Activated T-cell treated with anti-CD3 and anti-CD28 coated beads, Interleukin-2, amount 50 U/mL, for 1 hour (primary cell): Measurements from ENCODE around the gene RPL41.
"Not testable (repeated sequence)": the region's sequence is repeated elsewhere in the genome, so short reads cannot be mapped to it uniquely, and the experiment has no call there.

Source experiments
- DNase-seq: peaks from one replicate; pipeline ENCODE4 v3.0.0-alpha.2; 2020

The RPL41 gene

DNA sequence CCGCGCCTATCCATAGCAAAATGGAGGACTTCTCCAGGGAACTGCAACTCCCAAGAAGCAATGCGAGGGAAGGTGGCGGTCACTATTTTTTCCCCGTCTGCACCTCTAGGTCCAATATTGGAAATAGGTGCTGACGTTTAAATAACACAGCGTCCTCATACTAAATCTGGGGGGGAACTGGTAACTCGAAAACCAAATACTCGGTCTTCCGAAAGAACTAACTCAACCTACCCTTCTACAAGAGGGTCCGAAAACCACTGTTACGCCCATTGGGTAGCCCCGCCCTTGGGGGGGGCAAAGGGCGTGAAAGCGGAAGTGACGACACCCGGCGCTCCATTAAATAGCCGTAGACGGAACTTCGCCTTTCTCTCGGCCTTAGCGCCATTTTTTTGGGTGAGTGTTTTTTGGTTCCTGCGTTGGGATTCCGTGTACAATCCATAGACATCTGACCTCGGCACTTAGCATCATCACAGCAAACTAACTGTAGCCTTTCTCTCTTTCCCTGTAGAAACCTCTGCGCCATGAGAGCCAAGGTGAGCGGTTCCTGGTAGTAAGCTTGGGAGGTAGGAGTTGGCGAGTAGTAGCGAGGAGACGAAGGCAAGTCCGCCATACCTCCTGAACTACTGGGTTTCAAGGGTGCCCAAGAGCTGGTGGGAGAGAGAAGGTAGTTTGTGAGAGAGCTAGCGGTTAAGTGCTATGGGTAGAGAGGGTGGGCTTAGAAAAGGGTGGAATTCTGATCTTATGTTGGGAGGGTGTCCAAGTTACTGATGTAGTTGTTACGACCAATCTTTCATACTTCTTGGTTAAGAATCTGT lies at the start of gene RPL41:
Gene RPL41 (plus strand): TSS at position 367 of the 815 bp plus-strand sequence.
- peak; percentile 96 for DNase-seq

DNA sequence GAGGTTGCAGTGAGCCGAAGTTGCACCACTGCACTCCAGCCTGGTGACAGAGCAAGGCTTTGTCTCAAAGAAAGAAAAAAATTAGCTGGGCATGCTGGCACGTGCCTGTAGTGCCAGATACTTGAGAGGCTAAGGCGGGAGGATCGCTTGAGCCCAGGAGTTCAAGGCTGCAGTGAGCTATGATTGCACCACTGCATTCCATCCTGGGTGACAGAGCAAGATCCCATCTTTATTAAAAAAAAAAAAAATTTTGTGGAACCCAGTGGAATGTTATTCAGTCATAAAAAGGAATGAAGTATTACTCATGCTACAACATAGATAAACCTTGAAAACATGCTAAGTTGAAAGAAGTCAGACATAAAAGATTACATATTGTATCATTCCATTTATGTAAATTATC lies 44.8 kb upstream of the RPL41 start:
- no peak for DNase-seq

- DNase-seq, result no peak
These were observed 42.0 kb upstream of the RPL41 start for GRCh38 chr12:56074396-56074795.

DNA sequence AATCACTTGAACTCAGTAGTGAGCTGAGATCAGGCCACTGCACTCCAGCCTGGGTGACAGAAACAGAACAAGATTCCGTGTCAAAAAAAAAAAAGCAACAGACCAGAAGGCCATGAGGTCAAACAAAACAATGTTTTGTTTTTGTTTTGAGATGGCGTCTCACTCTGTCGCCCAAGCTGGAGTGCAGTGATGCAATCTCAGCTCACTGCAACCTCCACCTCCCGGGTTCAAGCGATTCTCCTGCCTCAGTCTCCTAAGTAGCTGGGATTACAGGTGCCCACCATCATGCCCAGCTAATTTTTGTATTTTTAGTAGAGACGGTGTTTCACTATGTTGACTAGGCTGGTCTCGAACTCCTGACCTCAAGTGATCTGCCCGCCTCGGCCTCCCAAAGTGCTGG lies 38.5 kb upstream of the RPL41 start:
- DNase-seq, result not testable (repeated sequence)

- DNase-seq, result no peak
These were observed 38.0 kb upstream of the RPL41 start for GRCh38 chr12:56078427-56078826.

- DNase-seq, result peak; percentile 64
These were observed 37.3 kb upstream of the RPL41 start for GRCh38 chr12:56078931-56079722.

DNA sequence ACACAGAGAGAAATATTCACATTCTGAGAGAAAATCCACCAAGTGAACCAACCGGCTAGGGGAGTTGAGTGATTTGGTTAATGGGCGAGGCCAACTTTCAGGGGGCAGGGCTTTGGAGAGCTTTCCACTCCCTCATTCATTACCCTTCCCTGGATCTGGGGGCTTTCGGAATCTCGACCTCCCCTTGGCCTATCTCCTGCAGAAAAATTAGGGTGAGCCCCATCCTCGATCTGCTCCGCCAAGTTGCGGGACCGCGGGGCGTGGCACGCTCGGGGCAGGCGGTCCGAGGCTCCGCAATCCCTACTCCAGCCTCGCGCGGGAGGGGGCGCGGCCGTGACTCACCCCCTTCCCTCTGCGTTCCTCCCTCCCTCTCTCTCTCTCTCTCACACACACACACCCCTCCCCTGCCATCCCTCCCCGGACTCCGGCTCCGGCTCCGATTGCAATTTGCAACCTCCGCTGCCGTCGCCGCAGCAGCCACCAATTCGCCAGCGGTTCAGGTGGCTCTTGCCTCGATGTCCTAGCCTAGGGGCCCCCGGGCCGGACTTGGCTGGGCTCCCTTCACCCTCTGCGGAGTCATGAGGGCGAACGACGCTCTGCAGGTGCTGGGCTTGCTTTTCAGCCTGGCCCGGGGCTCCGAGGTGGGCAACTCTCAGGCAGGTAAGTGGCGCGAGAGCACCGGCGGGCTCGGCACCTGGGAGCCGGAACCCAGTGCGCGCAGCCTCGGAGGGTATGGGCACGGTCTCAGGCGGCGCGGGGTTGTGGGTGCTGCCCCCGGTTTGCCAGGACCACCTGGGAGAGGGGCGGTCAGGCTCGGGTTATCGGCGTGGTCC lies 36.5 kb upstream of the RPL41 start, which contains the start of gene ERBB3:
Gene ERBB3 (plus strand): TSS at position 443 of the 833 bp plus-strand sequence. CDS start 136 bp downstream, at position 579.
- peak; percentile 80 for DNase-seq

DNA sequence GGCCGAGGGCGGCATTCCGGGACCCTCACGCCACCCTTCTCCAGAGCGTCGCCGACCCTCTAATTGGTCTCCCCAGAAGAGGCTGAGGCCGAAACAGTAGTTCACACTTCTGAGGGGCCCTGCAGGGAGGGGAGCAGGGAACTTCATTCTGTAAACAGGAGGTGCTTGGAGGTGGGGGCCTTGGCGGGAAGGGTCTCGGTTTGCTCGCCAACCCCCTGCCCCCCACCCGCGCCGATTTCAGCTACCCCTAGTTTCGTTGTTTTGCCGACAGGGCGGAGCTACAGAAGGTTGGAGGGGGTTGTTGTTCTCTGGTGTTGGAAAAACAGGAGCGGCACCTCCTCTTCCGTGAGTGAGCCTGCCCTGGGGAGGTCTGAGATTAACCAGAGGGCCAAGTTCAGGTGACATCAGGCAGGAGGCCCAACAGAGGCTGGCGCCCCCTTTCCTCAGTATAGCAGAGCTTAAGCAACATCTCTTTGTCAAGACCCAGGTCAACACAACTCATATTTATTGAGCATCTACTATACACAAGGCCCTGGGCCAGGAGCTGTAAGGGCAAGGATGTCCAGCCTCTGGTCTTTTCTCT lies 35.8 kb upstream of the RPL41 start:
- no peak for DNase-seq

DNA sequence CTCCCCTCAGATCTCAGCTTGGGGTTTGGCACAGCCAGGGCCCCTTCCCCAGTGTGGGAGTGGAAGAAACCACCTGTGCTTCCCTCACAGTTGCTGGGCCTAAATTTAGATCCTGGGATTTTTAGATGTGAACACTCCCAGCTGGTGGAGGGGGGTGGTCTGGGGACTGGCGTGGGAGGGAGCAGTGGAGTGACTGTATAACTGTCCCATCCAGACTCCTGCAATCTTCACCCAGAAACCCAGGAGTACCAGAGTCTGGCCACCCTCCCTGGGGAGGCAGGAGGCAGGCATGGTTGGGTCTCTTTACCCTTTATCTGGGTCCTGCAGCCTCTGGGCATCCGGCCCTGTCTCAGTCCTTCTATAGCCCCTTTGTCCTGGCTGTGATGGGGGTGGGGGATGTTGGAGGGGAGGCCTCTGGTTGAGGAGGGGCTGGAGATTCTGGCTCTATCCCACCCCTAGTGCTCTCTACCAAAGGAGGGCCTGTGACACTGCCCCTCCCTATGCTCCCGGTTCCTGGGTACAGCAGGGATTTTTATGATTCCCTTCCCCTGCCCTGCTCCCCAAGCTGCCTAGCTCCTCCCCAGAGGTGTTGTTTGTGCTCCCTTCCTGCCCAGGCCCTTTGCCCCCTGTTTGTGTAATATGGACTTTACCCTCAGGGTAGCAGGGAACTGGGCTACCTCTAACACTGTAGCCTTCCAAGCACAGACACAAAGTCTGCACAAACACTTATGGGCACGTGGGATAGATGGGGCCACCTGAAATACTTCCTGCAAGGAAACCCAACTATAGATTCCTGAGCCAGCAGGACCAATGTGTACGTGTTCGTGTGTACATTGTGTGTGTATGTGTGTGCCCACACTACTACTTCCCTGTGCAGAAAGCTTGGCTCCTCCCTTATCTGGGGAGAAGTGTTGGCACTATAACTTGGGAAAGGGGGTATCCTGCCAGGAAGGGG lies 34.8 kb upstream of the RPL41 start:
- DNase-seq, result no peak

- no peak for DNase-seq
These were observed 34.1 kb upstream of the RPL41 start for GRCh38 chr12:56082382-56082781.

DNA sequence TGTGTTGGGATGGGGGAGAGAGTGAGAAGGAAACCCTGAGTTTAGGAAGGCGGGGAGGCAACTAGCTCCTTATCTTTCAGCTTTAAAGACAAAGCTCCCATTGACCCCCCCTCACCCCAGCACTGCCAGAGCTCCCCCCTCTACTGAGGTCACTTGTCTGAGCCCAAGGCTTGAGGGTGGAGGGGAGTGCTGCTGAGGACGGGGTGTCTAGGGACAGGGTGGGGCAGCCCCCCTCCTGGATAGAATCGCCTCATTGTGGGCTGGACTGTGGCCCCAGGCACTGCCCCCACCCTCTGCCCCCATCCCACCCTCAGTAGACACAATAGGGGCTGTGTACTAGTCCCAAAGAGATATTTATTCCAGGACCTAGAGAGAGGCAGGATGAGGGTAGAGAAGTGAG lies 33.5 kb upstream of the RPL41 start:
- DNase-seq, result no peak

DNA sequence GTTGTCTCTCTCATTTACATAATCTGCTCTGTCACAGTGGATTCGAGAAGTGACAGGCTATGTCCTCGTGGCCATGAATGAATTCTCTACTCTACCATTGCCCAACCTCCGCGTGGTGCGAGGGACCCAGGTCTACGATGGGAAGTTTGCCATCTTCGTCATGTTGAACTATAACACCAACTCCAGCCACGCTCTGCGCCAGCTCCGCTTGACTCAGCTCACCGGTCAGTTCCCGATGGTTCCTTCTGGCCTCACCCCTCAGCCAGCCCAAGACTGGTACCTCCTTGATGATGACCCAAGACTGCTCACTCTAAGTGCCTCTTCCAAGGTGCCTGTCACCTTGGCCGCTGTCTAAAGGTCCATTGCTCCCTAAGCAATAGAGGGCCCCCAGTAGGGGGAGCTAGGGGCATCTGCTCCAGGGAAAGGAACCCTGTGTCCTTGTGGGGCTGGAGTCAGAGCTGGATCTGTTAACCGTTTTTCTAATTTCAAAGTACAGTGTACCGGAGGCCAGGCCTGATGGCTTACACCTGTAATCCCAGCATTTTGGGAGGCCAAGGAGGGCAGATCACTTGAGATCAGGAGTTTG lies 31.4 kb upstream of the RPL41 start:
- DNase-seq, result no peak

- no peak for DNase-seq
These were observed 30.3 kb upstream of the RPL41 start for GRCh38 chr12:56086096-56086495.

- no peak for DNase-seq
These were observed 29.8 kb upstream of the RPL41 start for GRCh38 chr12:56086608-56087007.

GRCh38 chr12:56087220-56087619 lies 29.2 kb upstream of the RPL41 start:
- no peak for DNase-seq

GRCh38 chr12:56097738-56098137 lies 18.7 kb upstream of the RPL41 start:
- no peak for DNase-seq

- DNase-seq, result no peak
These were observed 17.8 kb upstream of the RPL41 start for GRCh38 chr12:56098592-56098991.

DNA sequence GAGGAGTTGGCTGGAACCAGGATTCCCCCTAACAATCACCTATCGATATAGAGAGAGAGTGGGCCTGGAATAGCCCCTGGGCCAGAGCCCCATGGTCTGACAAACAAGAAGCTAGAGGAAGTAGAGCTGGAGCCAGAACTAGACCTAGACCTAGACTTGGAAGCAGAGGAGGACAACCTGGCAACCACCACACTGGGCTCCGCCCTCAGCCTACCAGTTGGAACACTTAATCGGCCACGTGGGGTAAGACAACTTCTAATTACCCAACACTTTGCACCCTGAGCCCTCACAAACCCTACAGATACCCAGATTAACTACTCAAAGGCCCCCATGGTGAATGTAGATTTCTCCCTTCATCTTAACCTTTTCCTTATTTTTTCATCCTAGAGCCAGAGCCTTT lies 16.6 kb upstream of the RPL41 start:
- no peak for DNase-seq

- DNase-seq, result no peak
These were observed 15.4 kb upstream of the RPL41 start for GRCh38 chr12:56101045-56101444.

DNA sequence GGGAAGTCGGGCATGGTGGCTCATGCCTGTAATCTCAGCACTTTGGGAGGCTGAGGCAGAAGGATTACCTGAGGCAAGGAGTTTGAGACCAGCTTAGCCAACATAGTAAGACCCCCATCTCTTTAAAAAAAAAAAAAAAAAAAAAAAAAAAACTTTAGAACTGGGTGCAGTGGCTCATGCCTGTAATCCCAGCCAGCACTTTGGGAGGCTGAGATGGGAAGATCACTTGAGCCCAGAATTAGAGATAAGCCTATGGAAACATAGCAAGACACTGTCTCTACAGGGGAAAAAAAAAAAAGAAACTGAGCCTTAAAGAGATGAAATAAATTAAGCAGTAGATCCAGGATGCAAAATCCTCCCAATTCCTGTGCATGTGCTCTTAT lies 13.8 kb upstream of the RPL41 start:
- DNase-seq, result no peak

- DNase-seq, result no peak
These were observed 13.2 kb upstream of the RPL41 start for GRCh38 chr12:56103066-56103711.
